GM12878 (cell line): ENCODE measurements around the gene EFHC1. TPM values are rescaled to one million over a fixed set of nuclear protein-coding genes. Genes with fewer than 3 reads are reported as not detected.

ENCODE experiments used
- ATAC-seq: fragments of 200-7000 bp; cut with Tn5 transposase; 3 replicates; pipeline ENCODE4 v1.9.1; 2020; ENCODE audit warnings: mild to moderate bottlenecking, moderate library complexity
- BruUV-seq: library from RNA; stranded (reverse); fragments of 400-500 nt; replicated peaks from 2 replicates; lab custom pipeline; 2021; lab: Mats Ljungman, UMichigan
- CTCF ChIA-PET: fragments of 300-600 bp; sonication (Branson Sonifier 250); formaldehyde crosslinking; extraction: SDS; loops from one replicate; lab custom pipeline; 2021; ENCODE audit warnings: inconsistent platforms; lab: Yijun Ruan, JAX
- POLR2A ChIA-PET: fragments of 350-600 bp; formaldehyde crosslinking; extraction: SDS; loops from one replicate; lab custom pipeline; 2021; ENCODE audit warnings: inconsistent platforms; lab: Charles Lee
- RAD21 ChIA-PET: fragments of 300-600 bp; sonication (Branson Sonifier 250); formaldehyde crosslinking; loops from one replicate; lab custom pipeline; 2023; ENCODE audit warnings: antibody characterized with exemption; ENCODE audit not compliant: unreplicated experiment; lab: Charles Lee
- SMC1A ChIA-PET: fragments of 300-600 bp; sonication (Branson Sonifier 250); formaldehyde crosslinking; loops from one replicate; lab custom pipeline; 2023; ENCODE audit not compliant: unreplicated experiment, uncharacterized antibody; lab: Charles Lee
- DNase-seq: peaks from one replicate; pipeline ENCODE4 v3.0.0-alpha.2; 2011; ENCODE audit warnings: low read depth, low spot score
- FAIRE-seq: peaks from 3 replicates; lab custom pipeline; 2011; peaks lifted over from hg19 to GRCh38; lab: Jason Lieb, UNC
- H2AFZ ChIP-seq: 2 replicates; pipeline ENCODE4 v1.6.0; 2011; ENCODE audit warnings: low read depth, low read length, control low read depth; ENCODE audit not compliant: control insufficient read depth
- H3K27ac ChIP-seq: 2 replicates; pipeline ENCODE4 v1.5.1; 2011; ENCODE audit warnings: control low read depth; ENCODE audit not compliant: control insufficient read depth, insufficient read depth
- H3K27me3 ChIP-seq, 2 experiments: replicated peaks in 1 of 2; 2 replicates each; pipeline versions ENCODE4 v1.6.0 to v1.6.1; 2011; ENCODE audit warnings: low read length in 1 of 2; ENCODE audit not compliant: control insufficient read depth in 2 of 2, insufficient read depth in 2 of 2
- H3K36me3 ChIP-seq, 2 experiments: 2 replicates each; pipeline ENCODE4 v1.5.1; 2011; ENCODE audit warnings: low read length in 1 of 2; ENCODE audit not compliant: control insufficient read depth in 2 of 2, insufficient read depth in 2 of 2
- H3K4me1 ChIP-seq: 2 replicates; pipeline ENCODE4 v1.6.1; 2011; ENCODE audit warnings: mild to moderate bottlenecking, low read length, moderate library complexity, mixed read lengths; ENCODE audit not compliant: control insufficient read depth, insufficient read depth
- H3K4me2 ChIP-seq: 2 replicates; pipeline ENCODE4 v1.6.0; 2011; ENCODE audit warnings: control low read depth; ENCODE audit not compliant: control insufficient read depth, insufficient read depth
- H3K4me3 ChIP-seq: fragments of 200-600 bp; sonication (generic); 2 replicates; pipeline ENCODE4 v1.5.1; 2016
- H3K79me2 ChIP-seq: 2 replicates; pipeline ENCODE4 v1.6.0; 2011; ENCODE audit warnings: low read length; ENCODE audit not compliant: control insufficient read depth, insufficient read depth
- H3K9ac ChIP-seq: 2 replicates; pipeline ENCODE4 v1.8.0; 2011; ENCODE audit warnings: low read length, control low read depth, mixed read lengths; ENCODE audit not compliant: control insufficient read depth, insufficient read depth
- H3K9me3 ChIP-seq: replicated peaks from 3 replicates; pipeline ENCODE4 v1.5.1; 2011; ENCODE audit warnings: mild to moderate bottlenecking, low read length; ENCODE audit not compliant: control insufficient read depth, insufficient read depth
- H4K20me1 ChIP-seq: 2 replicates; pipeline ENCODE4 v1.6.0; 2011; ENCODE audit not compliant: control insufficient read depth, insufficient read depth
- FOXK2 ChIP-seq: fragments of 450-650 bp; IDR thresholded peaks from 2 replicates; pipeline ENCODE4 v1.6.1; 2017; ENCODE audit warnings: mild to moderate bottlenecking, moderate library complexity
- NRF1 ChIP-seq: conservative IDR thresholded peaks from 2 replicates; pipeline ENCODE4 v1.6.1; 2011; ENCODE audit warnings: mild to moderate bottlenecking, low read depth, low read length, improper control_type of control experiment
- POLR2AphosphoS5 ChIP-seq: IDR thresholded peaks from 2 replicates; pipeline ENCODE4 v1.6.1; 2011; ENCODE audit warnings: mild to moderate bottlenecking, low read length, inconsistent platforms
- SP1 ChIP-seq: IDR thresholded peaks from one replicate; pipeline ENCODE4 v1.6.1; 2011; ENCODE audit warnings: low read depth, low read length
- WRNIP1 ChIP-seq: IDR thresholded peaks from 2 replicates; pipeline ENCODE4 v1.6.1; 2011; ENCODE audit warnings: low read depth, low read length, improper control_type of control experiment, borderline replicate concordance
- WGBS: methylation state at CpG from one replicate; pipeline ENCODE4 v1.1.6; 2016; ENCODE audit warnings: low lambda C conversion rate; ENCODE audit not compliant: insufficient replicate concordance, insufficient coverage; ENCODE audit errors: missing lambda C conversion rate; 5-methylcytosine and 5-hydroxymethylcytosine counted together
- in situ Hi-C: fragments of 300-500 bp; cut with MboI; formaldehyde crosslinking; loops from 9 replicates; pipeline ENCODE4 v1.14.3; 2018; ENCODE audit warnings: mixed read lengths
- intact Hi-C: fragments of 100-400 bp; cut with micrococcal nuclease; formaldehyde crosslinking; loops from one replicate; pipeline ENCODE4 v1.14.2; 2022; ENCODE audit not compliant: unreplicated experiment
- polyA plus RNA-seq, 11 experiments: library from polyadenylated mRNA; depleted of rRNA in 4 of 11; unstranded in 6 of 11; stranded (reverse) in 5 of 11; fragments of >200 nt; fragmentation: Nextera tagmentation in 4 of 11; fragmentation: Illumina TruSeq in 1 of 11; extraction: Ambion mirVana in 4 of 11; extraction: Trizol in 1 of 11; gene quantifications; 1 replicate in 1 of 11; 2 replicates in 10 of 11; pipeline versions ENCODE4 v1.2.1 to v1.2.3, GENCODE V29; 2011 to 2016; ENCODE audit warnings: inconsistent platforms in 2 of 11, missing spikeins in 2 of 11, low read depth in 1 of 11
- total RNA-seq, 4 experiments: library from RNA; depleted of rRNA in 3 of 4; stranded (reverse); fragments of >200 nt in 3 of 4; fragmentation: Illumina TruSeq in 1 of 4; extraction: Trizol in 1 of 4; gene quantifications; 2 replicates each; pipeline versions ENCODE4 v1.2.1 to v1.2.3, GENCODE V29; 2013 to 2021
- TF ChIP-seq, protein P1 (sequence below): fragments of 450-650 bp; IDR thresholded peaks from 2 replicates; pipeline ENCODE4 v1.6.1; 2016; ENCODE audit warnings: mild to moderate bottlenecking, moderate library complexity, borderline replicate concordance

EFHC1 gene
- total and polyA plus RNA-seq, 10 of the 15 experiments (the other 5 are each of a cell fraction or from before 2014, with no cell fraction given) = 5.5 to 14.5 (median 8.8) TPM

DNA sequence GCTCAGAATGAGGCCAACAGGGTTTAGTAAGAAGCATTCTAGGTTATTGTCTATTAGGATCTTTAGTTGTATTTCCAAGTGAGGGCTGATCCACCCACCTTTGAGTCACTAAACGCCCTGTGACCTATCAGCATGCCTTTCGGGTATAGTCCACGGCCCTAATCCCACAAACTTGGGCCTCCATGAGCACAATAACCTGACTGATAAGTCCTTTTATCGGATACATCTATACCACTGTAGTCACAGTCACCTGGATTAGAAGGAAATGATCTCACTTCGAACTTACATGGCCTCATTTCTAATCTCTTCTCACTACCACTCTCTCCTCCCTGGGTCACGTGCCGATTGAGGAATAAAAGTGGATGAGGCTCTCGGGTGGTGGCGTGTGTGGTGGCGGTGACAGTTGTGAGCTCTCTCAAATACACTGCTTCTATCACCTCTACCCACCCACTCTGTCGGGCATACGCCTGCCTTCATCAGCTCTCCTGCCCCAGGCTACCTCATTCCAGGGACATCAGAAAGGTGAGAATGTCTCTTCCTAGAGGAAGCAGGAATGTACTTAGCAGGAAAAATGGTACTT lies 91.5 kb downstream of the EFHC1 start:
- intact Hi-C loops = no loop called here
- WGBS = 89% methylated on average over 12 of the region's 12 CpGs
- SMC1A ChIA-PET = no interaction called here
- Histone ChIP-seq H3K79me2 (no peaks in the 10 kb centered on the region), H4K20me1 (no peaks in the 10 kb centered on the region), H3K27ac (no peak overlapping the region), H3K36me3 (peaks cover 14 to 22% of the 10 kb centered on the region in 2 experiments; a peak in 3 of 4 replicates), H3K27me3 (no peaks in the 10 kb centered on the region), H2AFZ (no peak overlapping the region), H3K4me1 (no peaks in the 10 kb centered on the region; the same call in 1 of the 2 replicates), H3K9me3 (no peaks in the 10 kb centered on the region), H3K4me3 (no peak overlapping the region), H3K4me2 (no peak overlapping the region), H3K9ac (no peak overlapping the region)
- FAIRE-seq (no peak), DNase-seq (no peak), ATAC-seq (no peak)
- TF ChIP-seq, protein P1, sequence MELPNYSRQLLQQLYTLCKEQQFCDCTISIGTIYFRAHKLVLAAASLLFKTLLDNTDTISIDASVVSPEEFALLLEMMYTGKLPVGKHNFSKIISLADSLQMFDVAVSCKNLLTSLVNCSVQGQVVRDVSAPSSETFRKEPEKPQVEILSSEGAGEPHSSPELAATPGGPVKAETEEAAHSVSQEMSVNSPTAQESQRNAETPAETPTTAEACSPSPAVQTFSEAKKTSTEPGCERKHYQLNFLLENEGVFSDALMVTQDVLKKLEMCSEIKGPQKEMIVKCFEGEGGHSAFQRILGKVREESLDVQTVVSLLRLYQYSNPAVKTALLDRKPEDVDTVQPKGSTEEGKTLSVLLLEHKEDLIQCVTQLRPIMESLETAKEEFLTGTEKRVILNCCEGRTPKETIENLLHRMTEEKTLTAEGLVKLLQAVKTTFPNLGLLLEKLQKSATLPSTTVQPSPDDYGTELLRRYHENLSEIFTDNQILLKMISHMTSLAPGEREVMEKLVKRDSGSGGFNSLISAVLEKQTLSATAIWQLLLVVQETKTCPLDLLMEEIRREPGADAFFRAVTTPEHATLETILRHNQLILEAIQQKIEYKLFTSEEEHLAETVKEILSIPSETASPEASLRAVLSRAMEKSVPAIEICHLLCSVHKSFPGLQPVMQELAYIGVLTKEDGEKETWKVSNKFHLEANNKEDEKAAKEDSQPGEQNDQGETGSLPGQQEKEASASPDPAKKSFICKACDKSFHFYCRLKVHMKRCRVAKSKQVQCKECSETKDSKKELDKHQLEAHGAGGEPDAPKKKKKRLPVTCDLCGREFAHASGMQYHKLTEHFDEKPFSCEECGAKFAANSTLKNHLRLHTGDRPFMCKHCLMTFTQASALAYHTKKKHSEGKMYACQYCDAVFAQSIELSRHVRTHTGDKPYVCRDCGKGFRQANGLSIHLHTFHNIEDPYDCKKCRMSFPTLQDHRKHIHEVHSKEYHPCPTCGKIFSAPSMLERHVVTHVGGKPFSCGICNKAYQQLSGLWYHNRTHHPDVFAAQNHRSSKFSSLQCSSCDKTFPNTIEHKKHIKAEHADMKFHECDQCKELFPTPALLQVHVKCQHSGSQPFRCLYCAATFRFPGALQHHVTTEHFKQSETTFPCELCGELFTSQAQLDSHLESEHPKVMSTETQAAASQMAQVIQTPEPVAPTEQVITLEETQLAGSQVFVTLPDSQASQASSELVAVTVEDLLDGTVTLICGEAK = no peak
- TF ChIP-seq WRNIP1 (no peak), SP1 (no peak), POLR2AphosphoS5 (no peak), NRF1 (no peak), FOXK2 (no peak)
- BruUV-seq = no TSS peak
- RAD21 ChIA-PET = no interaction called here
- POLR2A ChIA-PET = no interaction called here
- CTCF ChIA-PET = no interaction called here
- in situ Hi-C loops = no loop called here
